AG09309 (cell line): Measurements from ENCODE around the gene MLC1.
A peak's percentile ranks its signal among the peaks of the same experiment; 100 is the strongest.
"Not testable (repeated sequence)": the region's sequence is repeated elsewhere in the genome, so short reads cannot be mapped to it uniquely, and the experiment has no call there.

Experiments
- DNase-seq: peaks from one replicate; pipeline ENCODE4 v3.0.0-alpha.2; 2010; ENCODE audit warnings: low read depth
- H3K4me3 ChIP-seq: 2 replicates; pipeline ENCODE4 v1.5.1; 2011; ENCODE audit warnings: mild to moderate bottlenecking, low read depth, low read length, moderate library complexity; ENCODE audit not compliant: control insufficient read depth
- CTCF ChIP-seq: IDR thresholded peaks from 2 replicates; pipeline ENCODE4 v1.5.1; 2011; ENCODE audit warnings: mild to moderate bottlenecking, low read depth, low read length, inconsistent platforms; ENCODE audit not compliant: insufficient read depth, control insufficient read depth; ENCODE audit errors: missing control alignments

Gene MLC1

GRCh38 chr22:50090412-50090714 is 5.1 kb upstream of the MLC1 start:
- H3K4me3 ChIP-seq: no peak overlapping the region
- no peak for DNase-seq
- TF ChIP-seq CTCF: no peak

DNA sequence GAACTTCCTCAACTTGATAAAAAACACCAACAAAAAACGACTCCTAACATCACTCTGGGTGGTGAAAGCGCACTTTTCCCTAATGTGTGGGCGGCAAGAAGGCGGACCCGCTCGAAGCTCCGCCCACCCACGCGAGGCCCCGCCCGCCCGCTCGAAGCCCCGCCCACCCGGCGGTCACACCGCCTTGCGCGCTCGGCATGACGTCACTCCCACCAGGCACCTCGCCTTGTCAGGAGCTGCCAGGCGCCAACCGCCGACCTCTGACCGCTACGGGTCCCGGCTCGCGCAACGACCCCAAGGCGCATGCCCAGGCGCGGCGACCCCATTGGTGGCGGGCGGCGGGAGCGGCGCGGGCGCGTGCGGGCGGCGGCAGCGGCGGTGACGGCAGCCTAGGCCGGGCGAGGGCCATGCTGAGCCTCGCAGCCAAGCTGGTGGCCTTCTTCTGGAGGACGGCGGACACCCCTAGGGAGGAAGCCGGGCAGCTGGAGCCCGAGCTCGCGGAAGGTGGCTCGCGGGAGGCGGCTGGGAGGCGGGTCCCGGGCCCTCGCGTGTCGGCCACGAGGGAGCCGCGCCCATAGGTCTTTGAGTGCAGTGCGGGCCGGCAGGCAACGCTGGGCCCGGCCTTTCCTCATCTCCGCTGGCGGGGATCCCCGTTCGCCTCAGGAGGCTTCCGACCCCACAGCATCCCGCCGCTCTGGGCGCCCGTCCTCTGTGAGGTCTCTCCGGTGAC is 4.6 kb upstream of the MLC1 start, which contains the start of gene MOV10L1:
Gene MOV10L1 (plus strand): TSS at position 325 of the 730 bp plus-strand sequence. CDS start 83 bp downstream, at position 408.
- DNase-seq: no peak
- H3K4me3 ChIP-seq: no peak within 1 kb of the TSS
- TF ChIP-seq CTCF: no peak

DNA sequence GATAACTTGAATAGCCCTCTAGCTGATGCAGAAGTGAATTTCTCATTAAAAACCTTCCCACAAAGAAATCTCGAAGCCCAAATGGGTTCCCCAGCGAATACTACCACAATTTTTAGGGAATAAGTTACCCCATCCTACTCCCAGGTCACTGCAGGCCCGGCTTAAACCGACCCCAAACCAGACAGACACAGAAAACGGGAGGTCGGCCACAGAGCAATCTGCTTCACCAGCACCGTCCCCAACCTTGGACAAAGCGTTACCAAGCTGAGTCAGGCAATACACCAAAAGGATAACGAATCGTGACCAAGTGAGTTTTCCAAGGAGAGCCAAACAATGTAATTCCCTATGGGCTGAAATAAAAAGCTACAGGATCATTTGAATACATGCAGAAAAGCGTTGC is 4.0 kb upstream of the MLC1 start:
- no peak for DNase-seq
- no peak overlapping the region for H3K4me3 ChIP-seq
- TF ChIP-seq CTCF: no peak

DNA sequence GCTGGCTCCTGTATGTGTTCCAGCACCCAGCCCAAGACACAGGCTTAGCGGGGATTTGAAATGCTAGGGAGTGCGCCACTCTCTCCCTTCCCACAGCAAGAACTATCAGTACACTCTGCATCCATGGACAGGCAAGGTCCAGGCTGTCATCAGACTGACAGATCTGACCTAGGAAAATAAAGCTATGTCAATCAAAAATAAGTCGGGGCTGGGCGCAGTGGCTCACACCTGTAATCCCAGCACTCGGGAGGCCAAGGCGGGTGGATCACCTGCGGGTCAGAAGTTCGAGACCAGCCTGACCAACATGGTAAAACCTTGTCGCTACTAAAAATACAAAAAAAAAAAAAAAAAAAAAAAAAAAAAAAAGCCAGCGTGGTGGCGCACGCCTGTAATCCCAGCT is 2.9 kb upstream of the MLC1 start:
- H3K4me3 ChIP-seq: no peak overlapping the region
- no peak for DNase-seq
- no peak for TF ChIP-seq CTCF

DNA sequence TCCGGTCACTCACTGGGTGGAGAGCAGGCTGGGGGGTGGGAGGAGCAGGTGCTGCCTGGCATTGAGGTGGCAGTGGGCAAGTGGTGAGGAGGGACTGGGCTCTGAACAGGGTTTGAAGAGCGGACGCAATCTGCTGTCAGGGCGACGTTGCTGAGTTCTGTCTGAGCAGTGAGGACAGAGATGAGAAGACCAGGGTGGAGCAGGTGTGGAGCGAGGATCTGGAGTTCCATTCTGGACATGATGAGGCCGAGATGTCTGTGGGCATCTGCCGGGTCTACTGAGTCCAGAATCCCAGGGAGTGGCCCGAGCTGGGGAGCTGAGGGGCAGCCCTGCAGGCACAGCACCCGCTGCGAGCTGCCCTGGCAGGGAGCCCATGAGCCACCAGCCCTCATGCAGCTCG is 2.4 kb upstream of the MLC1 start:
- H3K4me3 ChIP-seq: no peak overlapping the region
- no peak for DNase-seq
- no peak for TF ChIP-seq CTCF

- DNase-seq, H3K4me3 ChIP-seq: not testable (repeated sequence)
Observed at GRCh38 chr22:50086975-50087374, 1.7 kb upstream of the MLC1 start.

GRCh38 chr22:50086526-50086925 is 1.3 kb upstream of the MLC1 start:
- no peak overlapping the region for H3K4me3 ChIP-seq
- no peak for TF ChIP-seq CTCF
- DNase-seq: peak; percentile 25
